GM12878 (cell line): ENCODE measurements around the gene MED13. TPM values are rescaled to one million over a fixed set of nuclear protein-coding genes. Genes with fewer than 3 reads are reported as not detected.

Experiments used
- CTCF ChIP-seq, 3 experiments: IDR thresholded peaks in 2 of 3; conservative IDR thresholded peaks in 1 of 3; 2 replicates each; pipeline ENCODE4 v1.5.1; 2011; ENCODE audit warnings: low read depth in 3 of 3, low read length in 3 of 3, mild to moderate bottlenecking in 3 of 3, control low read depth in 2 of 3, moderate library complexity in 2 of 3, inconsistent platforms in 1 of 3, mixed read lengths in 1 of 3; ENCODE audit not compliant: control insufficient read depth in 2 of 3, insufficient read depth in 1 of 3; ENCODE audit errors: extremely low read depth in 1 of 3
- EED ChIP-seq: sonication (generic); IDR thresholded peaks from 2 replicates; pipeline ENCODE4 v1.6.1; 2016; ENCODE audit warnings: antibody characterized with exemption, low read depth
- IRF4 ChIP-seq: IDR thresholded peaks from 2 replicates; pipeline ENCODE4 v1.6.1; 2011; ENCODE audit warnings: low read depth, low read length
- NR2C2 ChIP-seq: IDR thresholded peaks from 2 replicates; pipeline ENCODE4 v1.6.1; 2011; ENCODE audit warnings: borderline replicate concordance, low read depth; ENCODE audit not compliant: control insufficient read depth, insufficient read length
- RB1 ChIP-seq: fragments of 450-650 bp; formaldehyde crosslinking; IDR thresholded peaks from 2 replicates; pipeline ENCODE4 v1.6.1; 2017; ENCODE audit warnings: mild to moderate bottlenecking, borderline replicate concordance
- YY1 ChIP-seq: IDR thresholded peaks from 2 replicates; pipeline ENCODE4 v1.6.1; 2011; ENCODE audit warnings: low read depth, mild to moderate bottlenecking, low read length
- ZBTB40 ChIP-seq: fragments of 450-650 bp; IDR thresholded peaks from 2 replicates; pipeline ENCODE4 v1.6.1; 2016; ENCODE audit warnings: mild to moderate bottlenecking, moderate library complexity, borderline replicate concordance
- polyA plus RNA-seq, 11 experiments: library from polyadenylated mRNA; depleted of rRNA in 4 of 11; unstranded in 6 of 11; stranded (reverse) in 5 of 11; fragments of >200 nt; fragmentation: Nextera tagmentation in 4 of 11; fragmentation: Illumina TruSeq in 1 of 11; extraction: Ambion mirVana in 4 of 11; extraction: Trizol in 1 of 11; gene quantifications; 1 replicate in 1 of 11; 2 replicates in 10 of 11; pipeline versions ENCODE4 v1.2.1 to v1.2.3, GENCODE V29; 2011 to 2016; ENCODE audit warnings: inconsistent platforms in 2 of 11, missing spikeins in 2 of 11, low read depth in 1 of 11
- total RNA-seq, 4 experiments: library from RNA; depleted of rRNA in 3 of 4; stranded (reverse); fragments of >200 nt in 3 of 4; fragmentation: Illumina TruSeq in 1 of 4; extraction: Trizol in 1 of 4; gene quantifications; 2 replicates each; pipeline versions ENCODE4 v1.2.1 to v1.2.3, GENCODE V29; 2013 to 2021

The MED13 gene
- total and polyA plus RNA-seq, 10 of the 15 experiments (the other 5 are each of a cell fraction or from before 2014, with no cell fraction given): 4.6 to 49.7 (median 21.3) TPM

DNA sequence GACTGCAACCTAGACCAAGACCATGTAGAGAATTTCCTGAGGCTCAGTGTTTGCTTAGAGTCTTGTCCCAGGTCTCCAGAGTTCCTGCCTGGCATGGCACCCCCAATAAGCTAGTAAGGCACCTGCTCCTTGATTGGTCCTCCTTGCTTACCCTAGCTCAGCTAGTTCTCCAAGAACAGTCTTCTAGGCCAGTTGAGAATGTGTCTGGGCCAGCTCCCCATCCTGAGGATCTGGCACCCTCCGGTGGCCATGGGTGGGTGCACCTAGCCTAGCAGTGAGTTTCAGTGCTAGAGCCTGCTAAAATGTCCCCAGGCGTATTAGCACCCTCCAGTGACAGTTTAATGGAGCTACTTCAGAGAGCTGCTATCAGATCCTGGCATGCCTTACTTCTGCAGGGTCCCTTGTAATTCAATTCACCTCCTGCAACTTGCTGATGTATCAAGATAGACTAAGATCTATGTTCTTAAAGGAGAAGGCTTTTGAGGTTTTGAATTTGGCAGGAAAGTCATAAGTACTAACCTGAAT is 44.4 kb upstream of the MED13 start (continued):
- TF ChIP-seq YY1: peak; percentile 90
- no peak for TF ChIP-seq ZBTB40
- peak; percentile 97 to 100 (median 100); a peak in 5 of 6 replicates for TF ChIP-seq CTCF (IDR thresholded peaks at IDR 0.05 in 2 of 3, conservative IDR thresholded peaks at IDR 0.05 in 1 of 3; ENCODE audit: control insufficient read depth in 2 of 3, extremely low read depth in 1 of 3, insufficient read depth in 1 of 3, low read depth in 3 of 3, low read length in 3 of 3)
- TF ChIP-seq RB1: peak; percentile 51; the same call in 1 of the 2 replicates
- TF ChIP-seq IRF4: peak; percentile 60; the same call in 1 of the 2 replicates
- 0 out of 2 replicates have a peak, but pooled peaks have one; percentile 24 for TF ChIP-seq EED
- TF ChIP-seq NR2C2: no peak
